Kidney (tissue), 14 donors: ENCODE measurements around the gene PPY. TPM values are rescaled to one million over a fixed set of nuclear protein-coding genes. Genes with fewer than 3 reads are reported as not detected.
A peak's percentile ranks its signal among the peaks of the same experiment; 100 is the strongest.
"Not testable (repeated sequence)": the region's sequence is repeated elsewhere in the genome, so short reads cannot be mapped to it uniquely, and the experiment has no call there.

ENCODE experiments used
- DNase-seq, 5 donors: peaks; one replicate each; pipeline ENCODE4 v3.0.0-alpha.2; 2013 to 2020
- FAIRE-seq: peaks from 2 replicates; lab custom pipeline; 2012; peaks lifted over from hg19 to GRCh38; lab: Jason Lieb, UNC
- H3K27ac ChIP-seq, 2 donors: one replicate each; pipeline ENCODE4 v1.7.0; 2013; ENCODE audit warnings: low read depth in 2 of 2, low read length in 2 of 2, inconsistent platforms in 1 of 2
- H3K27me3 ChIP-seq: one replicate; pipeline ENCODE4 v1.7.1; 2013; ENCODE audit warnings: low read length, inconsistent platforms; ENCODE audit not compliant: control insufficient read depth, insufficient read depth
- H3K36me3 ChIP-seq, 3 donors: one replicate each; pipeline versions ENCODE4 v1.7.0 to v1.7.1; 2013; ENCODE audit warnings: low read length in 3 of 3, control low read depth in 1 of 3, inconsistent platforms in 1 of 3; ENCODE audit not compliant: insufficient read depth in 3 of 3, control insufficient read depth in 2 of 3
- H3K4me1 ChIP-seq, 3 donors: one replicate each; pipeline versions ENCODE4 v1.7.0 to v1.7.1; 2013; ENCODE audit warnings: low read length in 3 of 3, inconsistent platforms in 1 of 3, low read depth in 1 of 3; ENCODE audit not compliant: control insufficient read depth in 2 of 3, insufficient read depth in 2 of 3
- H3K4me3 ChIP-seq, 3 donors: one replicate each; pipeline versions ENCODE4 v1.7.0 to v1.8.1; 2013; ENCODE audit warnings: low read length in 3 of 3, control low read depth in 1 of 3, inconsistent platforms in 1 of 3
- H3K9ac ChIP-seq, 3 donors: one replicate each; pipeline versions ENCODE4 v1.7.0 to v1.7.1; 2013; ENCODE audit warnings: low read length in 3 of 3, control low read depth in 1 of 3, inconsistent platforms in 1 of 3
- H3K9me3 ChIP-seq, 3 donors: one replicate each; pipeline versions ENCODE4 v1.7.0 to v1.7.1; 2013; ENCODE audit warnings: low read length in 3 of 3, control low read depth in 1 of 3, inconsistent platforms in 1 of 3; ENCODE audit not compliant: control insufficient read depth in 2 of 3, insufficient read depth in 1 of 3
- CTCF ChIP-seq: IDR thresholded peaks from 3 replicates; pipeline ENCODE4 v1.5.1; 2012; ENCODE audit warnings: mild to moderate bottlenecking, moderate library complexity, borderline replicate concordance; ENCODE audit not compliant: insufficient read depth; ENCODE audit errors: extremely low read depth
- intact Hi-C: fragments of 100-400 bp; cut with DNase I; formaldehyde crosslinking; loops from one replicate; pipeline ENCODE4 v1.11.1; 2022
- polyA plus RNA-seq: library from polyadenylated mRNA; stranded (reverse); fragments of 350-450 nt; fragmentation: Illumina TruSeq; extraction: RNeasy Lipid Tissue Mini Kit (QIAGEN cat#74804); gene quantifications from one replicate; pipeline ENCODE4 v1.2.3, GENCODE V29; 2014; ENCODE audit warnings: low read depth, low replicate concordance; ENCODE audit not compliant: insufficient read depth
- total RNA-seq: library from RNA; stranded (reverse); fragmentation: NEBNext Ultra II Directional; extraction: Animal tissue kit (Norgen Biotek cat#: 25700); gene quantifications from one replicate; pipeline ENCODE4 v1.2.1, GENCODE V29; 2021
- donor health status: control.
- donor health status: control.
- donor health status: control.
- donor health status: control.
- donor health status: control.
- donor health status: DM: yes; HTN: yes; CAD: no.
- donor health status: Normal renal cell carcinoma (clear cell type).

The PPY gene
- total and polyA plus RNA-seq, 2 donors from 2014 or later = not detected

- Histone ChIP-seq H3K27ac (no peak overlapping the region), H3K4me1 (peaks cover 0 to 13% (median 0%) of the 10 kb centered on the region in 3 donors), H3K9ac (peak overlapping the region in 2 of 3 donors; percentile 34 to 35), H3K9me3 (no peaks in the 10 kb centered on the region), H3K27me3 (no peaks in the 10 kb centered on the region), H3K36me3 (no peaks in the 10 kb centered on the region), H3K4me3 (peak overlapping the region; percentile 59 to 61 (median 59))
- intact Hi-C loops = no loop called here
- FAIRE-seq (no peak), DNase-seq (peak; percentile 93 to 96 (median 94))
- no peak for TF ChIP-seq CTCF
These were observed 42.0 kb downstream of the PPY start for GRCh38 chr17:43900183-43900857.

- no peak for TF ChIP-seq CTCF
- FAIRE-seq (no peak), DNase-seq (no peak)
- no peaks in the 10 kb centered on the region for H3K9me3 ChIP-seq
- no peak overlapping the region for H3K4me3 ChIP-seq
- no peak overlapping the region for H3K27ac ChIP-seq
- H3K27me3 ChIP-seq = no peaks in the 10 kb centered on the region
- H3K36me3 ChIP-seq = no peaks in the 10 kb centered on the region
- H3K9ac ChIP-seq = no peak overlapping the region
- intact Hi-C loops = no loop called here
- peaks cover 0 to 13% (median 0%) of the 10 kb centered on the region in 3 donors for H3K4me1 ChIP-seq
These were observed 43.8 kb downstream of the PPY start for GRCh38 chr17:43898446-43898845.

GRCh38 chr17:43897831-43898230, 44.4 kb downstream of the PPY start:
- no peak for TF ChIP-seq CTCF
- no peak for FAIRE-seq

GRCh38 chr17:43894494-43894893, 47.8 kb downstream of the PPY start:
- H3K36me3 ChIP-seq, H3K4me3 ChIP-seq, DNase-seq, H3K27ac ChIP-seq, H3K9me3 ChIP-seq, intact Hi-C loops, H3K4me1 ChIP-seq, FAIRE-seq, H3K9ac ChIP-seq, H3K27me3 ChIP-seq: not testable (repeated sequence)

More at GRCh38 chr17:43897831-43898230, 44.4 kb downstream of the PPY start:
- H3K4me3 ChIP-seq = no peak overlapping the region
- H3K9me3 ChIP-seq = no peaks in the 10 kb centered on the region
- intact Hi-C loops = no loop called here
- DNase-seq = no peak
- H3K36me3 ChIP-seq = no peaks in the 10 kb centered on the region
- H3K27me3 ChIP-seq = no peaks in the 10 kb centered on the region
- no peak overlapping the region for H3K9ac ChIP-seq
- no peak overlapping the region for H3K27ac ChIP-seq
- H3K4me1 ChIP-seq = peaks cover 0 to 13% (median 0%) of the 10 kb centered on the region in 3 donors
